B cell (primary cell): ENCODE data around the gene WFIKKN2. TPM values are rescaled to one million over a fixed set of nuclear protein-coding genes. Genes with fewer than 3 reads are reported as not detected.

Experiments used
- ATAC-seq: fragments of 200-7000 bp; cut with Tn5 transposase; one replicate; pipeline ENCODE4 v1.10.0; 2021; ENCODE audit warnings: low read depth, mild to moderate bottlenecking, moderate number of reproducible peaks, moderate library complexity
- CTCF ChIA-PET: fragments of 350-600 bp; sonication (Branson Sonifier 250); formaldehyde crosslinking; loops from one replicate; lab custom pipeline; 2021; ENCODE audit warnings: antibody characterized with exemption, inconsistent platforms; lab: Charles Lee
- POLR2A ChIA-PET: fragments of 350-600 bp; sonication (Branson Sonifier 250); formaldehyde crosslinking; loops from one replicate; lab custom pipeline; 2021; ENCODE audit warnings: antibody characterized with exemption; lab: Charles Lee
- DNase-seq: peaks from one replicate; pipeline ENCODE4 v3.0.0; 2013
- H2AFZ ChIP-seq: 2 replicates; pipeline ENCODE4 v1.6.1; 2012; ENCODE audit warnings: mild to moderate bottlenecking, low read depth, low read length; ENCODE audit not compliant: insufficient read depth, poor library complexity, severe bottlenecking
- H3K27ac ChIP-seq, 2 donors: 1 replicate in 1 of 2; 2 replicates in 1 of 2; pipeline ENCODE4 v1.5.1; 2012 to 2013; ENCODE audit warnings: low read length in 2 of 2, mild to moderate bottlenecking in 2 of 2, moderate library complexity in 1 of 2
- H3K27me3 ChIP-seq, 4 experiments: fragments of 200-600 bp in 1 of 4; sonication (generic) in 1 of 4; replicated peaks in 1 of 4; 1 replicate in 2 of 4; 2 replicates in 2 of 4; pipeline versions ENCODE4 v1.6.1 to v1.7.0; 2013 to 2016; ENCODE audit warnings: low read length in 3 of 4, mild to moderate bottlenecking in 2 of 4, mixed read lengths in 1 of 4, moderate library complexity in 1 of 4; ENCODE audit not compliant: insufficient read depth in 4 of 4, control insufficient read depth in 3 of 4; ENCODE audit errors: control extremely low read depth in 1 of 4
- H3K36me3 ChIP-seq, 2 experiments: replicated peaks in 1 of 2; 1 replicate in 1 of 2; 2 replicates in 1 of 2; pipeline versions ENCODE4 v1.6.1 to v1.7.1; 2013; ENCODE audit warnings: low read length in 1 of 2; ENCODE audit not compliant: insufficient read depth in 2 of 2, control insufficient read depth in 1 of 2; ENCODE audit errors: control extremely low read depth in 1 of 2, extremely low read depth in 1 of 2
- H3K4me1 ChIP-seq, 2 donors: fragments of 200-600 bp in 1 of 2; sonication (generic) in 1 of 2; 1 replicate in 1 of 2; 2 replicates in 1 of 2; pipeline versions ENCODE4 v1.5.1 to v1.6.1; 2013 to 2017; ENCODE audit warnings: low read length in 2 of 2; ENCODE audit not compliant: control insufficient read depth in 2 of 2, insufficient read depth in 2 of 2
- H3K4me2 ChIP-seq: replicated peaks from 2 replicates; pipeline ENCODE3; 2012; ENCODE audit warnings: mild to moderate bottlenecking, low read depth, low read length; ENCODE audit not compliant: poor library complexity, severe bottlenecking
- H3K4me3 ChIP-seq, 5 experiments: fragments of 200-600 bp in 1 of 5; sonication (generic) in 1 of 5; 1 replicate in 3 of 5; 2 replicates in 2 of 5; pipeline versions ENCODE4 v1.5.1 to v1.7.0; 2011 to 2016; ENCODE audit warnings: low read length in 4 of 5, mild to moderate bottlenecking in 4 of 5, low read depth in 2 of 5, control low read depth in 1 of 5, moderate library complexity in 1 of 5; ENCODE audit not compliant: insufficient read depth in 1 of 5; ENCODE audit errors: control extremely low read depth in 1 of 5, extremely low read depth in 1 of 5
- H3K79me2 ChIP-seq: fragments of 200-600 bp; sonication (generic); one replicate; pipeline ENCODE4 v1.6.0; 2016; ENCODE audit warnings: low read length; ENCODE audit not compliant: control insufficient read depth, insufficient read depth
- H3K9ac ChIP-seq: fragments of 200-600 bp; sonication (generic); 2 replicates; pipeline ENCODE4 v1.6.1; 2017; ENCODE audit warnings: mild to moderate bottlenecking, low read length, moderate library complexity
- H3K9me3 ChIP-seq, 3 donors: one replicate each; pipeline versions ENCODE4 v1.6.1 to v1.7.1; 2013; ENCODE audit warnings: low read length in 2 of 3; ENCODE audit not compliant: control insufficient read depth in 2 of 3, insufficient read depth in 1 of 3; ENCODE audit errors: control extremely low read depth in 1 of 3
- H4K20me1 ChIP-seq: 2 replicates; pipeline ENCODE4 v1.6.0; 2012; ENCODE audit warnings: mild to moderate bottlenecking, low read length; ENCODE audit not compliant: insufficient read depth, control insufficient read depth, poor library complexity, severe bottlenecking
- H3K27ac Mint-ChIP-seq: one replicate; pipeline ENCODE4 v1.8.0; 2021; ENCODE audit warnings: mixed read lengths
- H3K27me3 Mint-ChIP-seq: one replicate; pipeline ENCODE4 v1.8.0; 2021; ENCODE audit warnings: mixed read lengths
- H3K4me1 Mint-ChIP-seq: one replicate; pipeline ENCODE4 v1.8.0; 2021; ENCODE audit warnings: mixed read lengths
- H3K4me3 Mint-ChIP-seq: one replicate; pipeline ENCODE4 v1.8.0; 2021; ENCODE audit warnings: mixed read lengths
- H3K9me3 Mint-ChIP-seq: one replicate; pipeline ENCODE4 v1.8.0; 2022; ENCODE audit warnings: mixed read lengths; ENCODE audit not compliant: insufficient read depth
- CTCF ChIP-seq: fragments of 200-600 bp; IDR thresholded peaks from one replicate; pipeline ENCODE4 v1.8.0; 2022; ENCODE audit warnings: antibody characterized with exemption, mild to moderate bottlenecking
- EZH2 ChIP-seq: IDR thresholded peaks from 2 replicates; pipeline ENCODE4 v1.6.1; 2012; ENCODE audit warnings: borderline replicate concordance, low read depth, mild to moderate bottlenecking, moderate library complexity, low read length; ENCODE audit not compliant: insufficient read depth, poor library complexity, severe bottlenecking
- WGBS: methylation state at CpG from one replicate; pipeline ENCODE4 v1.1.5; 2013; ENCODE audit warnings: missing lambda C conversion rate; ENCODE audit not compliant: insufficient coverage; 5-methylcytosine and 5-hydroxymethylcytosine counted together
- intact Hi-C: fragments of 100-400 bp; cut with micrococcal nuclease; formaldehyde crosslinking; loops from one replicate; pipeline ENCODE4 v1.10.0; 2022
- polyA plus RNA-seq: library from polyadenylated mRNA; depleted of rRNA; stranded (reverse); fragments of >200 nt; gene quantifications from 2 replicates; pipeline ENCODE4 v1.2.3, GENCODE V29; 2012
- total RNA-seq, 2 donors: library from RNA; stranded (reverse); fragments of 120-200 nt in 1 of 2; gene quantifications; 1 replicate in 1 of 2; 2 replicates in 1 of 2; pipeline versions ENCODE4 v1.2.3 to v1.2.4, GENCODE V29; 2013 to 2022

Gene WFIKKN2
- total and polyA plus RNA-seq, 2 donors (not counting 1 experiment from before 2014, with no cell fraction given): not detected

GRCh38 chr17:50847566-50847965 is 12.2 kb downstream of the WFIKKN2 start:
- H3K27me3 ChIP-seq: no peaks in the 10 kb centered on the region
- no peaks in the 10 kb centered on the region for H4K20me1 ChIP-seq
- CTCF ChIA-PET: interaction anchor here (0.6 to 10.7 kb wide), 2 partner anchors 36 to 107 kb away, joined by 4 to 400 read pairs; no protein-coding TSS in a partner anchor
- no peak overlapping the region for H3K27ac ChIP-seq
- no peak overlapping the region for H3K4me3 ChIP-seq
- no peak overlapping the region for H3K4me2 ChIP-seq
- Mint-ChIP-seq H3K4me1 (peaks cover 11% of the 10 kb centered on the region), H3K4me3 (no peak overlapping the region), H3K27ac (no peak overlapping the region), H3K9me3 (peaks cover 6% of the 10 kb centered on the region), H3K27me3 (no peaks in the 10 kb centered on the region)
- H3K4me1 ChIP-seq: peaks cover 6 to 10% of the 10 kb centered on the region in 2 donors
- no peaks in the 10 kb centered on the region for H3K79me2 ChIP-seq
- no peak overlapping the region for H3K9ac ChIP-seq
- POLR2A ChIA-PET: interaction anchor here (0.5 kb wide), 1 partner anchor 64 kb away, joined by 3 read pairs; no protein-coding TSS in a partner anchor
- no peak for TF ChIP-seq CTCF
- TF ChIP-seq EZH2: no peak
- H3K36me3 ChIP-seq: no peaks in the 10 kb centered on the region
- no peak for ATAC-seq
- H3K9me3 ChIP-seq: peaks cover 0 to 17% (median 7%) of the 10 kb centered on the region in 3 donors
- WGBS: 100% methylated on average over 1 of the region's 4 CpGs
- H2AFZ ChIP-seq: no peak overlapping the region
- DNase-seq: no peak
- intact Hi-C loops: no loop called here

GRCh38 chr17:50848039-50848438 is 12.7 kb downstream of the WFIKKN2 start:
- ATAC-seq (no peak), DNase-seq (no peak)
- Histone ChIP-seq H2AFZ (no peak overlapping the region), H3K36me3 (no peaks in the 10 kb centered on the region), H3K27ac (no peak overlapping the region), H4K20me1 (no peaks in the 10 kb centered on the region), H3K4me1 (peaks cover 9 to 11% of the 10 kb centered on the region in 2 donors), H3K27me3 (no peaks in the 10 kb centered on the region), H3K79me2 (no peaks in the 10 kb centered on the region), H3K4me3 (no peak overlapping the region), H3K9me3 (peaks cover 0 to 17% (median 7%) of the 10 kb centered on the region in 3 donors), H3K4me2 (no peak overlapping the region), H3K9ac (no peak overlapping the region)
- H3K27ac Mint-ChIP-seq: no peak overlapping the region
- intact Hi-C loops: no loop called here
- H3K4me1 Mint-ChIP-seq: peaks cover 13% of the 10 kb centered on the region
- TF ChIP-seq EZH2 (no peak), CTCF (no peak)
- 100% methylated on average over 3 of the region's 3 CpGs for whole genome bisulfite sequencing
- H3K27me3 Mint-ChIP-seq: no peaks in the 10 kb centered on the region
- ChIA-PET POLR2A (interaction anchor here (0.5 kb wide), 1 partner anchor 65 kb away, joined by 3 read pairs; no protein-coding TSS in a partner anchor), CTCF (interaction anchor here (0.7 to 10.7 kb wide), 2 partner anchors 13 to 106 kb away, joined by 3 to 400 read pairs; no protein-coding TSS in a partner anchor)
- H3K4me3 Mint-ChIP-seq: no peak overlapping the region
- peaks cover 6% of the 10 kb centered on the region for H3K9me3 Mint-ChIP-seq
